Bronchial epithelial cell (primary cell): ENCODE measurements around the gene DNAH14. TPM values are rescaled to one million over a fixed set of nuclear protein-coding genes. Genes with fewer than 3 reads are reported as not detected.
"Not testable (repeated sequence)": the region's sequence is repeated elsewhere in the genome, so short reads cannot be mapped to it uniquely, and the experiment has no call there.

Experiments
- DNase-seq: peaks from one replicate; pipeline ENCODE4 v3.0.0-alpha.2; 2010; ENCODE audit warnings: low read depth
- FAIRE-seq: peaks from 2 replicates; lab custom pipeline; 2011; peaks lifted over from hg19 to GRCh38; lab: Jason Lieb, UNC
- H3K27me3 ChIP-seq: 2 replicates; pipeline ENCODE4 v1.5.1; 2011; ENCODE audit warnings: low read length; ENCODE audit not compliant: control insufficient read depth, insufficient read depth
- H3K36me3 ChIP-seq: 2 replicates; pipeline ENCODE4 v1.5.1; 2011; ENCODE audit warnings: low read length; ENCODE audit not compliant: control insufficient read depth, insufficient read depth
- H3K4me3 ChIP-seq: 2 replicates; pipeline ENCODE4 v1.5.1; 2011; ENCODE audit warnings: mild to moderate bottlenecking, low read depth, low read length, control low read depth
- total RNA-seq: library from RNA; depleted of rRNA; stranded (reverse); fragments of >200 nt; gene quantifications from 2 replicates; pipeline ENCODE4 v1.2.1, GENCODE V29; 2014
- TF ChIP-seq, protein P1 (sequence below): IDR thresholded peaks from 2 replicates; pipeline ENCODE4 v1.5.1; 2011; ENCODE audit warnings: mild to moderate bottlenecking, moderate library complexity, low read length, control low read depth, inconsistent platforms; ENCODE audit not compliant: insufficient read depth, severe bottlenecking

Gene DNAH14
- total RNA-seq, 1 donor from 2014 or later: 10.5 TPM

DNA sequence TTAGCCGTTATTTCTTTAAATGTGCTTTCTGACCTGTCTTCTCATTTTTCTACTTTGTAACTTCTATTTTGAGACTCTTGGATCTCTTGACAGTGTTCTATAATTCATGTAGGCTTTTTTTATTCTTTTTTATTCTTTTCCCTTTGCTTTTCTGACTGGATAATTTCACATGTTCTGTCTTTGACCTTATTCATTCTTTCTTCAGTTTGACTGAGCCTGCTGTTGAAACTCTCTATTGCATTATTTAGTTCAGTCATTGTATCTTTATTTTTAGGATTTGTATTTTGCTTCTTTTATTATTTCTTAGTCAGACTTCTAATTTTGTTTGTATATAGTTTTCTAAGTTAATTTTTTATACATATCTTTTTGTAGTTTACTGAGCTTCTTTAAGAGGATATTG, 66.1 kb downstream of the DNAH14 start:
- DNase-seq (no peak), FAIRE-seq (no peak)
- Histone ChIP-seq H3K27me3 (no peaks in the 10 kb centered on the region), H3K36me3 (no peaks in the 10 kb centered on the region), H3K4me3 (no peak overlapping the region)
- TF ChIP-seq, protein P1, sequence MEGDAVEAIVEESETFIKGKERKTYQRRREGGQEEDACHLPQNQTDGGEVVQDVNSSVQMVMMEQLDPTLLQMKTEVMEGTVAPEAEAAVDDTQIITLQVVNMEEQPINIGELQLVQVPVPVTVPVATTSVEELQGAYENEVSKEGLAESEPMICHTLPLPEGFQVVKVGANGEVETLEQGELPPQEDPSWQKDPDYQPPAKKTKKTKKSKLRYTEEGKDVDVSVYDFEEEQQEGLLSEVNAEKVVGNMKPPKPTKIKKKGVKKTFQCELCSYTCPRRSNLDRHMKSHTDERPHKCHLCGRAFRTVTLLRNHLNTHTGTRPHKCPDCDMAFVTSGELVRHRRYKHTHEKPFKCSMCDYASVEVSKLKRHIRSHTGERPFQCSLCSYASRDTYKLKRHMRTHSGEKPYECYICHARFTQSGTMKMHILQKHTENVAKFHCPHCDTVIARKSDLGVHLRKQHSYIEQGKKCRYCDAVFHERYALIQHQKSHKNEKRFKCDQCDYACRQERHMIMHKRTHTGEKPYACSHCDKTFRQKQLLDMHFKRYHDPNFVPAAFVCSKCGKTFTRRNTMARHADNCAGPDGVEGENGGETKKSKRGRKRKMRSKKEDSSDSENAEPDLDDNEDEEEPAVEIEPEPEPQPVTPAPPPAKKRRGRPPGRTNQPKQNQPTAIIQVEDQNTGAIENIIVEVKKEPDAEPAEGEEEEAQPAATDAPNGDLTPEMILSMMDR: no peak

DNA sequence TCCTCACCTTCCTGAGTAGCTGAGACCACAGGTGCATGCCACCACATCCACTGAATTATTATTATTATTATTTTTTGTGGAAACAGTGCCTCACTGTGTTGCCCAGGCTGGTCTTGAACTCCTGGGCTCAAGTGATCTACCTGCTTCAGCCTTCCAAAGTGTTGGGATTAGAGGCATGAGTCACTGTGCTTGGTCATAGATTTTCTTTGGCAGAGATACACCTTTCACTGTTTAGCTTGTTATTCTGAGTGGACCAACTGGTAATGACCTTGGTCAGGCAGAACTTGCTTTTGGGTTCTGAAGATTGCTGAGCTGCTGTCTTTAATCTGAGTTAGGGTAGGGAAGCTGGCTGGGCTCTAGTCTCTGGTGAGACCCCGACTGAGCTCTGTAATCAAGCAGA, 66.8 kb downstream of the DNAH14 start:
- FAIRE-seq (no peak), DNase-seq (peak; percentile 53)
- TF ChIP-seq, protein P1: no peak
- Histone ChIP-seq H3K36me3 (no peaks in the 10 kb centered on the region), H3K4me3 (no peak overlapping the region), H3K27me3 (no peaks in the 10 kb centered on the region)

DNA sequence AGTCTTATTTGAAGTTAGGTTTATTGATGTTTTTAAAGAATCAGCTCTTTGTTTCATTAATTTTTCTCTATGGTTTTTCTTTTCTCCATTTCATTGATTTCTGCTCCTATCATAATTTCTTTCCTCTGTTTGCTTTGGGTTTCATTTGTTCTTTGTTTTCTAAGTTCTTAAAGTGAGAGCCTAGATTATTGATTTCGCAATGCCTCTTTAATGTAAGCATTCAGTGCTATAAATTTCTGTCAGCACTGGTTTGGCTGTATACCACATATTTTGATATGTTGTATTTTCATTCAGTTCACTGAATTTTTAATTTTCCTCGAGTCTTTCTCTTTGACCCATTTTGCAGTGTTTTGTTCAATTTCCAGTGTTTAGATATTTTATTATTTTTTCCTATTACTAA, 68.7 kb downstream of the DNAH14 start:
- Histone ChIP-seq H3K4me3 (no peak overlapping the region), H3K36me3 (no peaks in the 10 kb centered on the region), H3K27me3 (no peaks in the 10 kb centered on the region)
- no peak for DNase-seq
- FAIRE-seq: no peak
- TF ChIP-seq, protein P1: no peak

DNA sequence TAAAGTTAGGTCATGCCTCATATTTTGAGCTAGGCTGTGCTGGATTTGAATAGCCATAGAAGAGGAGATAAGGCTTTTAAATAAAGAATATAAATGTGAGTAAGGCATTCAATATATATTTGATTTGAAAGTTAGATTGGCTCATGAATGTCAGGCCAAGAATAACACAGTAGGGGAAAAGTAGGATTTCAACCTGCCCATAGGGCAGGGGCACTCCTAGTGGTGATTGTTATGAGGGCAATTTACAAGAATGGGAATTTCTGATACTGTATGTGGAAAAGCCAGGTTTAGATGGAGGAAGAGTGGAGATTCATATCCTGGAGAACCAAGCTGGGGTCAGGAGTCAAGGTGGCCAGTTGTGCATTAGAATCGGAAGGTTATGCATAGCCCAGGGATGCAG, 74.9 kb downstream of the DNAH14 start:
- TF ChIP-seq, protein P1: no peak
- H3K27me3 ChIP-seq: no peaks in the 10 kb centered on the region
- DNase-seq: peak; percentile 3
- no peaks in the 10 kb centered on the region for H3K36me3 ChIP-seq
- FAIRE-seq: no peak
- no peak overlapping the region for H3K4me3 ChIP-seq

DNA sequence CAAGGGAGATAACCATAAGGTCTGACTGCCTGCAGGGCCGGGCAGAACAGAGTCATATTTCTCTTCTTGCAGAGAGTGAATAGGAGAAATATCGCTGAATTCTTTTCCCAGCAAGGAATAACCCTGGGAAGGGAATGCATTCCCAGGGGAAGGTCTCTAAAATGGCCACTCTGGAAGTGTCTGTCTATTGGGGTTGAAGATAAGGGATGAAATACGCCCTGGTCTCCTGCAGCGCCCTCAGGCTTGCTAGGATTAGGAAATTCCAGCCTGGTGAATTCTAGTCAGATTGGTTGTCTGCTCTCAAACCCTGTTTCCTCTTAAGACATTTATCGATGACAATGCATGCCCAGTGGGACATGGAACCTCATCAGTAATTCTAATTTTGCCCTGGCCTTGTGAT, 76.9 kb downstream of the DNAH14 start:
- FAIRE-seq, DNase-seq, H3K27me3 ChIP-seq, H3K36me3 ChIP-seq, H3K4me3 ChIP-seq: not testable (repeated sequence)

DNA sequence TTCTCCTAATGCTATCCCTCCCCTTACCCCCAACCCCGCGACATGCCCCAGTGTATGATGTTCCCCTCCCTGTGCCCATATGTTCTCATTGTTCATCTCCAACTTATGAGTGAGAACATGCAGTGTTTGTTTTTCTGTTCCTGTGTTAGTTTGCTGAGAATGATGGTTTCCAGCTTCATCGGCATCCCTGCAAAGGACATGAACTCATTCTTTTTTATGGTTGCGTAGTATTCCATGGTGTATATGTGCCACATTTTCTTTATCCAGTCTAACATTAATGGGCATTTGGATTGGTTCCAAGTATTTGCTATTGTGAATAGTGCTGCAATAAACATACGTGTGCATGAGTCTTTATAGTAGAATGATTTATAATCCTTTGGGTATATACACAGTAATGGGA, 78.6 kb downstream of the DNAH14 start:
- not testable (repeated sequence) for H3K36me3 ChIP-seq

DNA sequence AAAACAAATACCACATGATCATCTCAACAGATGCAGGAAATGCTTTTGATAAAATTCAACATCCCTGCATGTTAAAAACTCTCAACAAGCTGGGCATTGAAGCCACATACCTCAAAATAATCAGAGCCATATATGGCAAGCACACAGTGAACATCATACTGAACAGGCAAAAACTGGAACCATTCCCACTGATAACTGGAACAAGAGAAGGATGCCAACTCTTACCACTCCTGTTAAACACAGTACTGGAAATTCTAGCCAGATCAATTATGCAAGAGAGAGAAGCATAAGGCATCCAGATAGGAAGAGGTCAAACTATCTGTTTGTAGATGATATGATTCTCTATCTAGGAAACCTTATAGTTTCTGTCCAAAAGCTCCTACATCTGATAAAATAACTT, 91.6 kb downstream of the DNAH14 start:
- DNase-seq: no peak
- no peak overlapping the region for H3K4me3 ChIP-seq
- FAIRE-seq: no peak
- no peaks in the 10 kb centered on the region for H3K36me3 ChIP-seq
- TF ChIP-seq, protein P1: no peak
- H3K27me3 ChIP-seq: no peaks in the 10 kb centered on the region

More for the DNA sequence above, 78.6 kb downstream of the DNAH14 start:
- DNase-seq, H3K4me3 ChIP-seq, H3K27me3 ChIP-seq, FAIRE-seq: not testable (repeated sequence)
